Left lung (tissue), 10 donors: ENCODE results near the gene NPHP4. TPM values are rescaled to one million over a fixed set of nuclear protein-coding genes. Genes with fewer than 3 reads are reported as not detected.
A peak's percentile ranks its signal among the peaks of the same experiment; 100 is the strongest.

Source experiments
- ATAC-seq: fragments of 200-7000 bp; cut with Tn5 transposase; one replicate; pipeline ENCODE4 v1.9.1; 2020; ENCODE audit warnings: moderate library complexity
- DNase-seq, 4 donors: peaks; one replicate each; pipeline ENCODE4 v3.0.0-alpha.2; 2013 to 2020
- H3K27ac ChIP-seq, 2 donors: fragments of 200-600 bp; sonication (generic) in 1 of 2; one replicate each; pipeline versions ENCODE4 v1.5.0 to v1.8.0; 2020 to 2021
- H3K27me3 ChIP-seq, 2 donors: fragments of 200-600 bp; sonication (generic) in 1 of 2; one replicate each; pipeline versions ENCODE4 v1.5.0 to v1.8.0; 2020 to 2021
- H3K36me3 ChIP-seq, 2 donors: fragments of 200-600 bp; sonication (generic) in 1 of 2; one replicate each; pipeline versions ENCODE4 v1.5.0 to v1.8.0; 2020 to 2021
- H3K4me1 ChIP-seq, 2 donors: fragments of 200-600 bp; one replicate each; pipeline ENCODE4 v1.8.0; 2021
- H3K4me3 ChIP-seq, 2 donors: fragments of 200-600 bp; sonication (generic) in 1 of 2; one replicate each; pipeline versions ENCODE4 v1.5.0 to v1.8.0; 2020 to 2021; ENCODE audit warnings: mild to moderate bottlenecking in 1 of 2
- H3K9me3 ChIP-seq, 2 donors: fragments of 200-600 bp; sonication (generic) in 1 of 2; one replicate each; pipeline versions ENCODE4 v1.5.0 to v1.8.0; 2020 to 2021
- intact Hi-C, 2 donors: fragments of 100-400 bp; cut with DNase I; formaldehyde crosslinking; loops; one replicate each; pipeline versions ENCODE4 v1.11.2 to v1.14.2; 2022
- polyA plus RNA-seq, 6 donors: library from polyadenylated mRNA; unstranded; fragments of 120-200 nt; gene quantifications; one replicate each; pipeline ENCODE4 v1.2.1, GENCODE V29; 2013; ENCODE audit not compliant: insufficient read length in 6 of 6
- total RNA-seq, 2 donors: library from RNA; stranded (reverse); fragmentation: NEBNext Ultra II Directional; extraction: Animal tissue kit (Norgen Biotek cat#: 25700); gene quantifications; one replicate each; pipeline ENCODE4 v1.2.1, GENCODE V29; 2021
- TF ChIP-seq, protein P1 (sequence below), 2 donors: fragments of 200-600 bp; sonication (generic) in 1 of 2; IDR thresholded peaks; one replicate each; pipeline versions ENCODE4 v1.5.0 to v1.8.0; 2021; ENCODE audit warnings: antibody characterized with exemption in 2 of 2
- donor health status: DM: no; HTN: yes; CAD: no.
- donor health status: DM: no; HTN: no; CAD: no.

The NPHP4 gene
- total and polyA plus RNA-seq, 8 donors: 9.4 to 16.4 (median 10.2) TPM

GRCh38 chr1:6016191-6016865 is 24.1 kb upstream of the NPHP4 start:
- DNase-seq: peak in 1 of 4 donors; percentile 49
- Histone ChIP-seq H3K27me3 (no peaks in the 10 kb centered on the region), H3K36me3 (peaks cover 0 to 7% of the 10 kb centered on the region in 2 donors), H3K4me1 (peaks cover 0 to 13% of the 10 kb centered on the region in 2 donors), H3K9me3 (no peaks in the 10 kb centered on the region), H3K4me3 (no peak overlapping the region), H3K27ac (no peak overlapping the region)
- TF ChIP-seq, protein P1, sequence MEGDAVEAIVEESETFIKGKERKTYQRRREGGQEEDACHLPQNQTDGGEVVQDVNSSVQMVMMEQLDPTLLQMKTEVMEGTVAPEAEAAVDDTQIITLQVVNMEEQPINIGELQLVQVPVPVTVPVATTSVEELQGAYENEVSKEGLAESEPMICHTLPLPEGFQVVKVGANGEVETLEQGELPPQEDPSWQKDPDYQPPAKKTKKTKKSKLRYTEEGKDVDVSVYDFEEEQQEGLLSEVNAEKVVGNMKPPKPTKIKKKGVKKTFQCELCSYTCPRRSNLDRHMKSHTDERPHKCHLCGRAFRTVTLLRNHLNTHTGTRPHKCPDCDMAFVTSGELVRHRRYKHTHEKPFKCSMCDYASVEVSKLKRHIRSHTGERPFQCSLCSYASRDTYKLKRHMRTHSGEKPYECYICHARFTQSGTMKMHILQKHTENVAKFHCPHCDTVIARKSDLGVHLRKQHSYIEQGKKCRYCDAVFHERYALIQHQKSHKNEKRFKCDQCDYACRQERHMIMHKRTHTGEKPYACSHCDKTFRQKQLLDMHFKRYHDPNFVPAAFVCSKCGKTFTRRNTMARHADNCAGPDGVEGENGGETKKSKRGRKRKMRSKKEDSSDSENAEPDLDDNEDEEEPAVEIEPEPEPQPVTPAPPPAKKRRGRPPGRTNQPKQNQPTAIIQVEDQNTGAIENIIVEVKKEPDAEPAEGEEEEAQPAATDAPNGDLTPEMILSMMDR (IDR thresholded peaks at IDR 0.05): no peak
- intact Hi-C loops: no loop called here
- no peak for ATAC-seq

DNA sequence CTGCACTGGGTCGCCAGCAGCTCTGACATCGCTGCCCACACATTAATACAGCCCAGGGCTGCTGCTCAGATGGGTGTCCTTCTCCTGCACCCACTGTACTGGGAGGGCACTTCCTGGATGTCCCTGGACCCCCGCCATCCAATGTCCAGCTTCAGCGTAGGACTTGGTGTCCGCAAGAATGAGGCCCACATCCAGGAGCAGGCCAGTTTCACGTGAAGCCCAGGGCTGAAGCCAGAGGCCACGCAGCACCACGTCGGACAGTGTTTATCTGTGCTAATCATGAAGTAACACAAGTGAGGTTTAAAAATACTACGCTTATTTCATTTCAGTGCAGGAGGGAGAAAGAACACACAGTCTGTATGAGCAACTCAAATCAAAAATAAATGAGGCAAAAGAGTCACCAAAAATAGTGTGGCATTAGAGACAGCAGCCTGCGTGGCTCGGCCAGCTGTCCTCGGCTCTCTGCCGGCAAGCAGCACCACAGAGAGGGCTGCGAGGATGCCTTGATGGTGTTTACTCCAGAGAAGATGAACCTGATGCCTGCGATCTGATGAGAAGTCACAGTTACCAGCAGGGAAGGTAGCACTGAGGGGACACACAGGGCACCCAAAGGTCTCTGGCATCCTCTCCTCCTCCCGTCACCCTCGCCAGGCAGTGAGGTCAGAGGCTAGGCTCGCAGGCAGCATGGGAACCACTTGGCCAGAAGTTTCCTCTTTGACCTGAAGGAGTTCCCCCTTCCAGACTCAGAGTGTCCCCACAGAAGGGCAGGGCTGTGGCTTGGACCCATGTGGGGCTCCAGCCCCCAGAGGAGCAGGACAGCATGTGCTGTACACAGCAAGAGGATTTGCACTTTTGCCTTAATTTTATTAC is 22.1 kb upstream of the NPHP4 start:
- no peak overlapping the region for H3K27ac ChIP-seq
- peaks cover 0 to 7% of the 10 kb centered on the region in 2 donors for H3K36me3 ChIP-seq
- H3K9me3 ChIP-seq: no peaks in the 10 kb centered on the region
- DNase-seq (peak in 2 of 4 donors; percentile 48 to 79), ATAC-seq (peak; percentile 78)
- intact Hi-C loops: no loop called here
- no peaks in the 10 kb centered on the region for H3K27me3 ChIP-seq
- TF ChIP-seq, protein P1 (IDR thresholded peaks at IDR 0.05): peak in 1 of 2 donors; percentile 9
- H3K4me1 ChIP-seq: peaks cover 0 to 15% of the 10 kb centered on the region in 2 donors
- no peak overlapping the region for H3K4me3 ChIP-seq

GRCh38 chr1:6013491-6013890 is 21.3 kb upstream of the NPHP4 start:
- Histone ChIP-seq H3K4me3 (no peak overlapping the region), H3K27me3 (no peaks in the 10 kb centered on the region), H3K36me3 (peaks cover 0 to 7% of the 10 kb centered on the region in 2 donors), H3K9me3 (no peaks in the 10 kb centered on the region), H3K27ac (no peak overlapping the region), H3K4me1 (peaks cover 0 to 20% of the 10 kb centered on the region in 2 donors)
- peak in 1 of 4 donors; percentile 37 for DNase-seq
- no peak for ATAC-seq
- TF ChIP-seq, protein P1 (IDR thresholded peaks at IDR 0.05): no peak
- intact Hi-C loops: no loop called here

GRCh38 chr1:6012529-6013318 is 20.5 kb upstream of the NPHP4 start:
- Histone ChIP-seq H3K4me1 (peaks cover 0 to 20% of the 10 kb centered on the region in 2 donors), H3K36me3 (peaks cover 0 to 7% of the 10 kb centered on the region in 2 donors), H3K9me3 (no peaks in the 10 kb centered on the region), H3K4me3 (no peak overlapping the region), H3K27ac (no peak overlapping the region), H3K27me3 (no peaks in the 10 kb centered on the region)
- DNase-seq (peak in 1 of 4 donors; percentile 28), ATAC-seq (no peak)
- TF ChIP-seq, protein P1 (IDR thresholded peaks at IDR 0.05): no peak
- intact Hi-C loops: no loop called here
